GM21786 (cell line): ENCODE data around the gene FHL3.
"Not testable (repeated sequence)": the region's sequence is repeated elsewhere in the genome, so short reads cannot be mapped to it uniquely, and the experiment has no call there.

Source experiments
- ATAC-seq: cut with Tn5 transposase; IDR thresholded peaks from one replicate; pipeline ENCODE4 v1.9.1; 2021; ENCODE audit not compliant: unreplicated experiment

FHL3 gene

DNA sequence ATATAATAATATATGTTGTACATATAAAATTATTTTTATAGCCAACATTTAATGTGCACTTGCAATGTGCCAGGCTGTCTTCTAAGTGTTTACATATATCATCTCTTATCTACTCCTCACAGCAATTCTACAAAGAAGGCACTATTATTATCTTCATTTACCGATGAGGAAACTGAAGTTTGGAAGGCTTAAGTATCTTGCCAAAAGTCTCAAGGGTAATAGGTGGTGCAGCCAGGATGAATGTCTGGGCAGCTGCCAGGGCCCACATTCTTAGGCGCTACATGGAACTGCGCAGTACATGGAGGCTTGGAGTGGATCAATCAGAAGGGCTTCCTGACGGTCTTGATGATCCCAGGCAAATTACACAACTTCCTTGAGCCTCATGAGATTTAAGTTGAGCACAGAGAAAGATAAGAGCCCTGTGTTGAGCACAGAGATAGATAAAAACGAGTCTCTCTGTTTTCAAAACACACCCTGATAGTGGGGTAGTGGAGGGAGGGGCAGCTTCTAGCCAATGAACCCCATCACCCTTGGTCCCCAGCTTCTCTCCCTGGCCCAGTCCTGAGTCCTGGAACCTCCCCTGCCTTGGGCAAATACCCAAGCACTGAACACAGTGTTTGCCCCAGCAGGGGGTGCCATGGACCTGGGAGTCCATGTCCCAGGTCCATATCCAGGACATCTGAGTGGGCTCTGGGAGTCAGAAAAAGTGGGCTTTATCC, 32.1 kb upstream of the FHL3 start:
- ATAC-seq, result no peak

DNA sequence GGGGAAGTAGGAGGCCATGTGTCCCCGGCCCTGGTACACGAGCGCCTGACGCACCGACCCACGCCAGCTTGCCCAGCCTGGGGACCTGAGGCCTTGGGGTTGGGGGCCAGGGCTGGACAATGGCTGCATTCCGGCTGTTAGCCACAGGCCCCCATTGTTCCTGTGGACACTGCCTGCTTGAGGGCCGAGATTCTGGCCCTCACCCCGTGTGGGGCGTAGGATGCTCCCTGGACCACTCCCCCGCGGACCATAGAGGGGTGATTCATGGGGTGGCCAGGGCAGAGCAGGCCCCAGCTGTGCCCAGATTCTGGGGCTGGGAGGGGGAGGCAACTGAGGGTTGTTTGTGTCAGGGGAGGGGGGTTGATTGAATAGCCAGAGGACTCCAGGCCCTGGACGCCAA, 29.6 kb upstream of the FHL3 start:
- no peak for ATAC-seq

DNA sequence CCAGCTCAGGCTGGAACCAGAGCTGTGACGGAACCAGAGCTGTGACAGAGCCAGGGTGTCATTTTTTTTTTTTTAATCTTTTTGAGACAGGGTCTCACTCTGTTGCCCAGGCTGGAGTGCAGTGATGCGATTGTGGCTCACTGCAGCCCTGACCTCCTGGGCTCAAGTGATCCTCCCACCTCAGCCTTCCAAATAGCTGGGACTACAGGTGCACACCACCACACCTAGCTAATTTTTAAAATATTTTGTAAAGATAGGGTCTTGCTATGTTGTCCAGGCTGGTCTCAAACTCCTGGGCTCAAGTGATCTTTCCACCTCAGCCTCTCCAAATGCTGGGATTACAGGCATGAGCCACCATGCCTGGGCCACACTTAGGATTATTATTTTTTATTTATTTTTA, 27.7 kb upstream of the FHL3 start:
- ATAC-seq, result not testable (repeated sequence)

DNA sequence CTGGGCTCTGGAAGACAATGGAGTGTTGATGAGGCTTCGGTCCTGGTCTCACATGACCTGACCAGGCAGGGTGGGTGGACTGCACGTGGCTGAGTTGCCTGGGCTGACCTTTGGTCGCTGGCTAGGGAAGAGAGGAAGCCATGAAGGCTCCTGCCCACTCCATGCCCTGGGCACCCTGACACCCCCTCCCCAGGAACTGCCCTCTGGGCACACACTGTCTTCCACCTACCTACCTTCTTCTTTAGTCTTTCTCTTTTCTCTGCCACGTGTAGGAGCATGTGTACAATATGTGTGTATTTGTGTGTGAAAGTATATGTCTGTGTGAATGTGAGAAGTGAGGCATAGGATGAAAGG, 26.2 kb upstream of the FHL3 start:
- no peak for ATAC-seq

- ATAC-seq, result no peak
These were observed 25.5 kb upstream of the FHL3 start for GRCh38 chr1:38030596-38031512.

DNA sequence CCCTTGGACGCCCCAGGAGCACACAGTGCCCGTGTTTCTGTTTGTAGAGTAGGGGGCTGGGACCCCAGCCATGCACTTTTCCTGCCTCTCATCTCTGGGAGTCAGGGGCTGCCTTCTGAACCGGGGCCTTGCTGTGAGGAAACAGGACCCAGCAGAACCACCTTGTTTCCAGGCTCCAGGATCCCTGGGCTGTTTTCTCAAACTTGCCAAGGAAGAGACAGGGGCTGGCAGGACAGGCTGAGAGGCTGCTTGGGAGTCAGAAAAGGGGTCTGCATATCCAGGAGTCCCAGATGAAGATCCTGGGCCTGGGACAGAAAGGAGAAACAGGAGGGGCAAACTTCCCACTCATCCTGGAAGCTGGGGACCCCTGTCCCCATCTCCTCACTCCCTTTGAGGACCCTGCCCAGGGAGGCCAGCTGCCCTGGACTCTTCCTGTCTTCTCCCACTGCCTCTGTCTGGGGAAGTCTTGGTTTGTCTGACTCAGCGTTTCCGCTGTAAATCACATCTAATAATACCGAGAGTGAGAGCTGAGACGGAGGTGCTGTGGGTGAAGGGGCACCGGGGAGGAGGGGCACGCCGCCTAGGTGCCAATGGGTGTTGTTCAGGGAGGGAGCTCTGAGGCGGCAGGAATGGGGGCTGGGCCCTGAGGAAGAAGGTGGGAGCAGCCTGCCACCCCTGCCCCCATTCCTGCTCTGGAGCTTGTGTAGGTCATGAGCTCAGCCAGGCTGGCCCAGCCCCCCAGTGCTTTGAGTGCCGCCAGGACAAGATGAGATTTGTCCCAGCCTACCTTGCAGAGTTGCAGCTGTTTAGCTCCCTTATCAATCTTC, 24.6 kb upstream of the FHL3 start:
- ATAC-seq, result peak; percentile 47

DNA sequence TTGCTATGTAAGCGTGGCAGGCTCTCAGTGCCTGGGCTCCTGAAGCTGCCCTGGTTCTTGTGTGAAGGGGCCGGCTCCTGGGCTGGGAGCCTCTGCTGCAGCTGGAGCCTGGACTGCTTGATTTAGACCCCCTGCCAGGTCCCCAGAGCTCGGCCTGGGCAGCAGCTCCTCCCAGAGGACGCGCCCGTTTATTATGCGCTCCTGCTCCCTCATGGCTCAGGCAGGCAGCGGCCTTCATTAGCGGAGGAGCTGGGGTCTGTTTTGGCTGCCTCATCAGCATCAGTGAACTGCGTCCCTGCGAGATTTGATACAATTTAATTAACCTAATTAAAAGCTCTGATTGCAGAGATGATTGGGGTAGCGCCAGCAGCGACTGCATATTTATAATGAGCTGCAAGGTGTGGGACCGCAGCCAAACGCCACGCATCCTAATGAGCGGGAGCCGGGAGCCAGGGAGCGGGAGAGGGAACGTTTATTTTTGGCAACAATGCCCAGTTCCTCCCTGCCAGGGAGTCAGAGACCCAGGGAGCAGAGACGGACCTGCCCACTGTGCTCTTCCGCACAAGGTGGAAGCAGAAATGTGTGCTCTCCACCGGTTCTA, 23.9 kb upstream of the FHL3 start:
- ATAC-seq, result no peak

DNA sequence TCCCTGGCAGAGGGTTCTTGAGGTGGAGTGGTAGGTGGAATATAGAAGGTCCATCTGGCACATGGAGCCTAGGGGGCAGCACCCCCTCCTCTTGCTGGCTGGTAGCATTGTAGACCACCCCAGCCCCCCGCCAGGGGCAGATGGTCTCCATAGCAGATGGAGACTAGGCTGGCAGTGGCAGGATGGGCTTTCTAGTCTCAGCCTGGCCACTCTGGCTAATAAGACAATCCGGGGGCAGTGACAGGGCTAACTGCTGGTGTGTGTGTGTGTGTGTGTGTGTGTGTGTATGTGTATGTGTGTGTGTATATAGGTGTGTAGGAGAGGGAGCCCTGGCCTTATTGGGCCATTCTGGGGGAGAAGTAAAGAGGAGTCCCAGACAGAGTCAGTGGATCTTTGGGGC, 23.4 kb upstream of the FHL3 start:
- ATAC-seq, result no peak

GRCh38 chr1:38028105-38028591, 22.8 kb upstream of the FHL3 start:
- ATAC-seq, result peak; percentile 68

- no peak for ATAC-seq
These were observed 22.1 kb upstream of the FHL3 start for GRCh38 chr1:38027201-38028104.

GRCh38 chr1:38026592-38027200, 21.4 kb upstream of the FHL3 start:
- no peak for ATAC-seq

DNA sequence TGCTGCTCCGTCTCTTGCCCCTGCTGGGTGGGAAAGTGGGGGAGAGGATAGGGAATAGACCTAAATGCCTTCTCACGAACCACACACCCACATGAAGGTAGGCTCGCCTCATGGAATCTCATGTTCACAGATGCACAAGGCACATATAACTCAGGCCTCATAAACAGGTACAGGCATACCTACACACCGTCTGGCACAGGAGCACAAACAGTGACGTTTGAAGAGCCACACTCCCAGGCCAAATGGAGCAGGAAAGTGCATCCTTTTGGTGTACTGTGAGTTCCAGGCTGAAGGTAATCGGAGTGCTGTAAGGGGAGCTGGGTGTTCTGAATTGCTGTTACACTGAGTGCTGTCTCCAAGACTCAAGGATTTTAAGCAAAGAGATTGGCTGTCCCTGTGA, 20.4 kb upstream of the FHL3 start:
- ATAC-seq, result no peak

GRCh38 chr1:38025233-38025632, 19.9 kb upstream of the FHL3 start:
- no peak for ATAC-seq

DNA sequence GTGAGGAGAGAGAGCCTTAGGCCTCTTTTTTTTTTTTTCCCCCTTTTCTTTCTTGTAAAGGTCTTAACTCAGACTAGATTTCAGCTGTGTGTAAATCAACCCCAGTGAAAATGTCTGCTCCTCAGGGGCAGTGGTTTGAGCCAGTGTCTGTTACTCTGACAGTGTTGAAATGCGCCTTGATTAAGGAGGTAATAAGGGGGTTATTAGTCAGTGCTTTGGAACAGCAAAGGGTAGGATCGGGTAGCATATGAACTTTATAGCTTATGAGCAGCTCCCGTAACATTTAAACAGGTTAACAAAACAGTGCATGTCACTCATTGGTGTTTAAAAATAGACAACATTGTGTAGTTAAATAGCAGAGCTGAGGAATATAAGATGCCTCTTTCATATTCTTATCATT, 17.5 kb upstream of the FHL3 start:
- ATAC-seq, result no peak

DNA sequence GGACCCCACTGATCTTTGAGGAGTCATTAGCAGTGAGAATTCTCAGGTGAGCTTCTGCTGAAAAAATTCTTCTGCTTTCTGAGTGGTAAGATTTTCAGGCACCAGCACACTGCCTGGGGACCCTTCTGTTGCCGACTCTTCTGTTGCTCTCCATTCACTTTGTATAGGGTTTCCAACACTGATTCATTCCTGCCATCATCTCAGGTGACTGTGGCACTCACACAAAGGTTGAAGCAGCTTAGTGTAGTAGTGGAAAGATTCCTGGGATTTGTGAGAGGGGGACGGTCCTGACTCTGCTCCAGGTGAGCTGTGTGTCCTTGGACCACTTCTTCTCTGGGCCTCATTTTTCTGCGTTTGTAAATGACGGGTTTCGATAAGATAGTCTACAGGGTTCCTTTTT, 16.7 kb upstream of the FHL3 start:
- ATAC-seq, result no peak

DNA sequence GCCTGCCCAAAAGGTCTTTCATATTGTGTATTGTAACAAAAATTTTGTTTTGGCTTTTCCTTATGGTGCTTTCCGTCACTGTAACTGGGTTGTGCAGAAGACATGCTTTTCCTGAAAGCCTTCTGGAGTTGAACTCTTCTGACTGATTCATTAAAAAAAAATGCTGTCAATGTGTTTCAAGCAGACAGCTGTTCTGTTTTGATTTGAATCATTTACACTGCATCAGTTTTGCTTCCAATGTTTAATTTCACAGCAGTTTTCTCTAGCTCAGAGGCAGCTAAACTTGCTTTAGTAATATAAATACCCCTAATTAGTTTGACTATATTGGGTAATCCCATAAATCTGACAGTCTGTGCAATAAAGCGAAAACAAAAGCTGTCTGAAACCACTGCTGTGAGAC, 15.1 kb upstream of the FHL3 start:
- ATAC-seq, result no peak

DNA sequence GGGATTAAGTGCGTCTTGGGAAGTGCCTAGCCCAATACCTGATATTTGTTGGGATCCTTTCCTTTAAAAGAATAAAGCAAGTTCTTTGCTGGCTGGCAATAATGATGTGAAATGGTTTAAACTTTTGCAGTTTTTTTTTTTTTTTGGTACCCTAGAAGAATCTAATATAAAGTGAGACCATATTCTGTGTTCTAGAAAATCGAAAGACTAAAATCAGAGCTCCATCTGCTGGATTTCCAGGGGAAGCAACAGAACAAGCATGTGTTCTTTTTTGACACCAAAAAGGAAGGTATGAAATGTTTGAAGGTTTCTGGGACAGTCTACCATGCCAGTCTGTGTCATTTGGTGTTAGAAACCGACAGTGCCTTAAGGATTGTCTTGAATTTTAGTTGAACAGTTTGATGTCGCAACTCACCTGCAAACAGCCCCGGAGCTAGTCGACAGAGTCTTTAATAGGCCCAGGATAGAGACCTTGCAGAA, 13.6 kb upstream of the FHL3 start:
- no peak for ATAC-seq

DNA sequence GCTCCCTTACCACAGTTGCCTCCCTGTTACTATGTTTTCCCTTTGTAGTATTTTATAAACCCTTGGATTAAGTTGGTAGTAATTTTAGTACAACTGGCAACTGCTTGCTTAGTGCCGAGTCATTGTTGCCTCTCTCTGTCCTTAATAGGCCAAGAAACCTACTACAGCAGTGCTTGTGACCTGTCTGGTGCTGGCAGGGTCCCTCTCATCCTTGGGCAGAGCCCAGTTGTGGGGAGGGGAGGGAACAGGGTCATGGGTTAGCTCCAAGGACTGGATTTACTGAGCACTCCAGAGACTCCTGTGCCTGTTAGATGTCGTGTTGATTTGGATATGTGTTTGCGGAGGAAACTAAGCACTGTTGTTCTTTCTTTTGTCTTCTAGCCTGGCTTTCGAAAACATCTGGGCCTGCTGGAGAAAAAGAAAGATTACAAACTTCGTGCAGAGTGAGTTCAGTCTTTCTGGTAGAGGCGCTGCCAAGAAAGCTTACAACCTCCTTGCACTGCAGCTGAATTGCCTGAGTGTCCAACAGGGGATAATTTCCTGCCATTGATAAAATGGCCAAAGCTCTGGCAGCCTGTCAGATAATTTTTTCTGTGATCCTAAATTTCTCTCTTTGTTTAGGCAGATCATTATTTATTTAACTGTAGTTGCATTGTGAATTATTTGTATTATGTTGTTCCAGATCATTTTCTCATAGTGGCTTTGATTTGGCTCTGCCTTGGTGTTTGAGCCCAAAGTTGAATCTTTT, 10.8 kb upstream of the FHL3 start:
- no peak for ATAC-seq
